ENCODE results near the gene HOXA1. TPM values are rescaled to one million over a fixed set of nuclear protein-coding genes. Genes with fewer than 3 reads are reported as not detected.
"Not testable (repeated sequence)": the region's sequence is repeated elsewhere in the genome, so short reads cannot be mapped to it uniquely, and the experiment has no call there.

The HOXA1 gene
- total and polyA plus RNA-seq, 8 donors: 0.31 to 1.1 (median 0.55) TPM; not detected in 5

DNA sequence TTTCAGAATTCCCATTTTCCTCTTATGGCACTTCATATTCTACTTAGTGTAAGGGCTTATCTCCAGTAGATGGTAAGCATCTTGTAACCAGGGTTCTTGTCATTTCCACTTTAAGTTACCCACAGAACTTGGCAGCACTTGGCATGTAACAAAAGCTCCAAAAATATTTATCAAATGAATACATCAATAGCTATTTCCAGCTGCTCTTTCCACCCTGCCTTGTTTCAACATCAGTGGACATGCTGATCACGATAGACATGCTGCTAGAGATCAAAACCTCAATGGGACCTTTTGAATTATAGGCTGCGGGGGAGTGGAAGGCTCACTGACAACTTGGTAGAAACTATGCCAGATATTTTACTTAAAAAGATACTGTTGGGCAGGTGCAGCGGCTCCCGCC, 32.9 kb downstream of the HOXA1 start:
- Histone ChIP-seq H3K4me1 (peaks cover 0 to 7% (median 0%) of the 10 kb centered on the region in 4 donors), H3K27me3 (no peaks in the 10 kb centered on the region), H3K36me3 (no peaks in the 10 kb centered on the region), H3K27ac (no peak overlapping the region), H3K9me3 (no peaks in the 10 kb centered on the region), H3K4me3 (no peak overlapping the region)
- 92 to 98% (median 93%) methylated on average over 4 of the region's 4 CpGs for WGBS, 5 donors
- TF ChIP-seq POLR2A (IDR thresholded peaks at IDR 0.05): no peak
- no peak for TF ChIP-seq EP300 (IDR thresholded peaks at IDR 0.05)
- TF ChIP-seq, protein P1, sequence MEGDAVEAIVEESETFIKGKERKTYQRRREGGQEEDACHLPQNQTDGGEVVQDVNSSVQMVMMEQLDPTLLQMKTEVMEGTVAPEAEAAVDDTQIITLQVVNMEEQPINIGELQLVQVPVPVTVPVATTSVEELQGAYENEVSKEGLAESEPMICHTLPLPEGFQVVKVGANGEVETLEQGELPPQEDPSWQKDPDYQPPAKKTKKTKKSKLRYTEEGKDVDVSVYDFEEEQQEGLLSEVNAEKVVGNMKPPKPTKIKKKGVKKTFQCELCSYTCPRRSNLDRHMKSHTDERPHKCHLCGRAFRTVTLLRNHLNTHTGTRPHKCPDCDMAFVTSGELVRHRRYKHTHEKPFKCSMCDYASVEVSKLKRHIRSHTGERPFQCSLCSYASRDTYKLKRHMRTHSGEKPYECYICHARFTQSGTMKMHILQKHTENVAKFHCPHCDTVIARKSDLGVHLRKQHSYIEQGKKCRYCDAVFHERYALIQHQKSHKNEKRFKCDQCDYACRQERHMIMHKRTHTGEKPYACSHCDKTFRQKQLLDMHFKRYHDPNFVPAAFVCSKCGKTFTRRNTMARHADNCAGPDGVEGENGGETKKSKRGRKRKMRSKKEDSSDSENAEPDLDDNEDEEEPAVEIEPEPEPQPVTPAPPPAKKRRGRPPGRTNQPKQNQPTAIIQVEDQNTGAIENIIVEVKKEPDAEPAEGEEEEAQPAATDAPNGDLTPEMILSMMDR (IDR thresholded peaks at IDR 0.05): no peak
- no peak for TF ChIP-seq POLR2AphosphoS5 (IDR thresholded peaks at IDR 0.05)
- intact Hi-C loops (cut with DNase I; ENCODE audit: low total_unique reads): no loop called here
- no peak for DNase-seq

- Histone ChIP-seq H3K36me3 (no peaks in the 10 kb centered on the region), H3K9me3 (no peaks in the 10 kb centered on the region)
- TF ChIP-seq, protein P1 (IDR thresholded peaks at IDR 0.05): no peak
- TF ChIP-seq EP300 (IDR thresholded peaks at IDR 0.05): no peak
- TF ChIP-seq POLR2A (IDR thresholded peaks at IDR 0.05): no peak
- TF ChIP-seq POLR2AphosphoS5 (IDR thresholded peaks at IDR 0.05): no peak
These were observed 42.6 kb downstream of the HOXA1 start for GRCh38 chr7:27053153-27053552.

DNA sequence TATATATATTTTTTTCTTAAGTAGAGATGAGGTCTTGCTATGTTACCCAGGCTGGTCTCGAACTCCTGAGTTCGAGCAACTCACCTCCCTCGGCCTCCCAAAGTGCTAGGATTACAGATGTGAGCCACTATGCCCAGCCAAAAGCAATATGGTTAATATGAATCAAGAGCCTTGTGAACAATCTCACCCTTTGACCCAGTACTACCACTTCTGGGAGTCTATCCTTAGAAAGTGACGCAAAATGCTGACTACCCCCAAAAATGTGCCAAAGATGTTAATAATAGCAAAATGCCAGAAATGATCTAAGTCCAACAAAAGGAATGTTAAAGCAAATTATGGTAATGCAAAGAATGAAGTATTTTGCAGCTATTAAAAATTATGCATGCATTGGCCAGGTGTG, 44.3 kb downstream of the HOXA1 start:
- H3K36me3 ChIP-seq: no peaks in the 10 kb centered on the region
- intact Hi-C loops (cut with DNase I; ENCODE audit: low total_unique reads): no loop called here
- H3K4me3 ChIP-seq: no peak overlapping the region
- H3K9me3 ChIP-seq: no peaks in the 10 kb centered on the region
- peaks cover 0 to 3% (median 0%) of the 10 kb centered on the region in 3 donors for H3K27me3 ChIP-seq
- H3K27ac ChIP-seq: no peak overlapping the region
- H3K4me1 ChIP-seq: no peaks in the 10 kb centered on the region
- WGBS, 5 donors: 84 to 97% (median 93%) methylated on average over 4 of the region's 4 CpGs
- TF ChIP-seq EP300 (IDR thresholded peaks at IDR 0.05) (no peak), POLR2AphosphoS5 (IDR thresholded peaks at IDR 0.05) (no peak), POLR2A (IDR thresholded peaks at IDR 0.05) (no peak)
- TF ChIP-seq, protein P1 (IDR thresholded peaks at IDR 0.05): no peak
- no peak for DNase-seq

More at GRCh38 chr7:27053153-27053552, 42.6 kb downstream of the HOXA1 start:
- no peak overlapping the region for H3K27ac ChIP-seq
- peaks cover 0 to 3% (median 0%) of the 10 kb centered on the region in 3 donors for H3K27me3 ChIP-seq
- H3K4me3 ChIP-seq: no peak overlapping the region
- no peak for DNase-seq
- WGBS, 5 donors: 46 to 57% (median 49%) methylated on average over 3 of the region's 3 CpGs
- intact Hi-C loops (cut with DNase I; ENCODE audit: low total_unique reads): no loop called here
- no peaks in the 10 kb centered on the region for H3K4me1 ChIP-seq

- TF ChIP-seq POLR2AphosphoS5 (IDR thresholded peaks at IDR 0.05): no peak
- 95 to 96% (median 95%) methylated on average over 10 of the region's 10 CpGs for WGBS, 5 donors
- Histone ChIP-seq H3K27ac (no peak overlapping the region), H3K4me1 (no peaks in the 10 kb centered on the region), H3K4me3 (no peak overlapping the region), H3K9me3 (no peaks in the 10 kb centered on the region), H3K36me3 (no peaks in the 10 kb centered on the region), H3K27me3 (no peaks in the 10 kb centered on the region)
- DNase-seq: no peak
- intact Hi-C loops (cut with DNase I; ENCODE audit: low total_unique reads): no loop called here
These were observed 47.4 kb downstream of the HOXA1 start for GRCh38 chr7:27048438-27048837.

DNA sequence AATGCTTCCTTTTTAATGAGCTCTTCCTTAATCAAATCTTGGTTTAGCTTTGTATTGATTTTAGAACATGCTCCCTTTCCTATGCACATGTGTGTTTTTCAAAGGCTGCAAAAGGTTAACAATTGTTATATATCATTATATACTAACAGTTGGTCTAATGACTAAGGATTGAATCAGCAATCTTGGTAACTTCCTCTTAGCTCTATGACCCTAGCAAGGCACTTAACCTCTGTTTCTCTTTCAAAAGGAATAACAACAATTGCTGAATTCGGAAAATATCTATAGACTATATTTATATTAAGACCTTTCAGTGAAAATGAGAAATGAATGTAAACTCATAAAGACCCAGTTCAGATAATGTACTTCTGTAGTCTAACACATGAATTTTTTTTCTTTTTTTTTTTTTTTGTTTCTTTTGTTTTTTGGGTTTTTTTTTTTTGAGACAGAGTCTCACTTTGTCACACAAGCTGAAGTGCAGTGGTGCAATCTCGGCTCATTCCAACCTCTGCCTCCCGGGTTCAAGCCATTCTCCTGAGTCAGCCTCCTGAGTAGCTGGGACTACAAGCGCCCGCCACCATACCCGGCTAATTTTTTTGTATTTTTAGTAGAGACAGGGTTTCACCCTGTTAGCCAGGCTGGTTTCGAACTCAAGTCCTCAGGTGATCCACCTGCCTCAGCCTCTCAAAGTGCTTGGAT, 48.8 kb downstream of the HOXA1 start:
- no peaks in the 10 kb centered on the region for H3K4me1 ChIP-seq
- 72 to 90% (median 78%) methylated on average over 7 of the region's 7 CpGs for WGBS, 5 donors
- intact Hi-C loops (cut with DNase I; ENCODE audit: low total_unique reads): no loop called here

GRCh38 chr7:27045972-27046371, 49.8 kb downstream of the HOXA1 start:
- H3K36me3 ChIP-seq; H3K9me3 ChIP-seq; intact Hi-C loops (cut with DNase I; ENCODE audit: low total_unique reads); DNase-seq; H3K27ac ChIP-seq; H3K4me3 ChIP-seq; H3K27me3 ChIP-seq; H3K4me1 ChIP-seq: not testable (repeated sequence)
- WGBS, 5 donors: 60 to 100% (median 79%) methylated on average over 1 of the region's 4 CpGs

More for the DNA sequence above, 48.8 kb downstream of the HOXA1 start:
- TF ChIP-seq POLR2A (IDR thresholded peaks at IDR 0.05) (no peak), EP300 (IDR thresholded peaks at IDR 0.05) (no peak)
- H3K9me3 ChIP-seq: no peaks in the 10 kb centered on the region
- no peaks in the 10 kb centered on the region for H3K36me3 ChIP-seq
- no peak overlapping the region for H3K27ac ChIP-seq
- peak in 1 of 2 donors; percentile 33 for DNase-seq
- no peaks in the 10 kb centered on the region for H3K27me3 ChIP-seq
- no peak overlapping the region for H3K4me3 ChIP-seq

GRCh38 chr7:27045066-27045465, 50.7 kb downstream of the HOXA1 start:
- H3K4me3 ChIP-seq; H3K27ac ChIP-seq; DNase-seq; H3K27me3 ChIP-seq; intact Hi-C loops (cut with DNase I; ENCODE audit: low total_unique reads); H3K4me1 ChIP-seq; H3K9me3 ChIP-seq; H3K36me3 ChIP-seq: not testable (repeated sequence)
- WGBS, 5 donors: 96 to 98% (median 97%) methylated on average over 8 to 27 of the region's 28 CpGs; no CpG with 5 or more reads in 2 of the 5 donors

All from stomach (tissue), 9 donors.